HCT116 (cell line): ENCODE data around the gene ATOH8. TPM values are rescaled to one million over a fixed set of nuclear protein-coding genes. Genes with fewer than 3 reads are reported as not detected.

Experiments used
- ATAC-seq: fragments of 200-7000 bp; cut with Tn5 transposase; 2 replicates; pipeline ENCODE4 v1.9.1; 2020; ENCODE audit warnings: mild to moderate bottlenecking, moderate library complexity
- BruUV-seq: library from RNA; stranded (reverse); fragments of 400-500 nt; replicated peaks from 2 replicates; lab custom pipeline; 2021; lab: Mats Ljungman, UMichigan
- CTCF ChIA-PET: fragments of 300-600 bp; sonication (Branson Sonifier 250); formaldehyde crosslinking; loops from one replicate; lab custom pipeline; 2021; ENCODE audit warnings: antibody characterized with exemption; lab: Charles Lee
- POLR2A ChIA-PET: fragments of 300-600, 350-600 bp; sonication (Branson Sonifier 250); formaldehyde crosslinking; loops from one replicate; lab custom pipeline; 2021; ENCODE audit warnings: antibody characterized with exemption; lab: Charles Lee
- RAD21 ChIA-PET, 2 experiments: fragments of 300-600 bp; sonication (Branson Sonifier 250); formaldehyde crosslinking; loops; one replicate each; lab custom pipeline; 2023; ENCODE audit warnings: low total read pairs in 2 of 2; ENCODE audit not compliant: uncharacterized antibody in 2 of 2, unreplicated experiment in 2 of 2, low non-redundant PET in 1 of 2; lab: Charles Lee
- DNase-seq: peaks from one replicate; pipeline ENCODE4 v3.0.0-alpha.2; 2010; ENCODE audit warnings: low read depth, low spot score
- H2AFZ ChIP-seq: fragments of 200-600 bp; shearing (Covaris generic), sonication (generic); 2 replicates; pipeline ENCODE4 v1.6.1; 2017; ENCODE audit warnings: low read depth, mixed run types, mixed read lengths, antibody characterized with exemption, low read length; ENCODE audit not compliant: poor library complexity, severe bottlenecking
- H3K27ac ChIP-seq: 2 replicates; pipeline ENCODE4 v1.5.1; 2012; ENCODE audit warnings: low read depth, low read length
- H3K27me3 ChIP-seq: fragments of 200-600 bp; sonication (generic); 2 replicates; pipeline ENCODE4 v1.6.1; 2016; ENCODE audit warnings: mixed run types, low read length, mixed read lengths; ENCODE audit not compliant: insufficient read depth
- H3K36me3 ChIP-seq, 2 experiments: fragments of 200-500 bp in 1 of 2; fragments of 200-600 bp in 1 of 2; sonication (Bioruptor generic) in 1 of 2; sonication (generic) in 1 of 2; 2 replicates each; pipeline versions ENCODE4 v1.5.1 to v1.6.1; 2014 to 2016; ENCODE audit warnings: low read length in 2 of 2, inconsistent platforms in 1 of 2, mixed read lengths in 1 of 2, mixed run types in 1 of 2; ENCODE audit not compliant: insufficient read depth in 2 of 2, control insufficient read depth in 1 of 2
- H3K4me1 ChIP-seq, 2 experiments: fragments of 200-600 bp in 1 of 2; sonication (generic) in 1 of 2; 2 replicates each; pipeline versions ENCODE4 v1.5.1 to v1.6.1; 2012 to 2017; ENCODE audit warnings: low read length in 2 of 2, inconsistent platforms in 1 of 2, mild to moderate bottlenecking in 1 of 2, mixed read lengths in 1 of 2, mixed run types in 1 of 2, moderate library complexity in 1 of 2; ENCODE audit not compliant: insufficient read depth in 2 of 2, control insufficient read depth in 1 of 2
- H3K4me2 ChIP-seq: fragments of 200-600 bp; sonication (generic); 2 replicates; pipeline ENCODE4 v1.6.1; 2017; ENCODE audit warnings: mixed run types, low read length, mixed read lengths
- H3K4me3 ChIP-seq, 2 experiments: fragments of 200-600 bp in 1 of 2; sonication (generic) in 1 of 2; replicated peaks in 1 of 2; 2 replicates each; pipeline ENCODE4 v1.5.1; 2011 to 2016; ENCODE audit warnings: low read length in 2 of 2, control low read depth in 1 of 2, low read depth in 1 of 2, mild to moderate bottlenecking in 1 of 2, mixed read lengths in 1 of 2, mixed run types in 1 of 2
- H3K79me2 ChIP-seq: fragments of 200-600 bp; sonication (generic); 2 replicates; pipeline ENCODE4 v1.6.1; 2017; ENCODE audit warnings: mild to moderate bottlenecking, mixed run types, low read length, moderate library complexity, mixed read lengths; ENCODE audit not compliant: insufficient read depth
- H3K9ac ChIP-seq: fragments of 200-600 bp; sonication (generic); 2 replicates; pipeline ENCODE4 v1.6.1; 2016; ENCODE audit warnings: low read length, mixed read lengths
- H3K9me2 ChIP-seq: fragments of 200-600 bp; sonication (generic), shearing (Covaris generic); 2 replicates; pipeline ENCODE4 v1.6.1; 2017; ENCODE audit warnings: mixed run types, mild to moderate bottlenecking, moderate library complexity; ENCODE audit not compliant: insufficient read depth
- H3K9me3 ChIP-seq, 2 experiments: fragments of 200-500 bp in 1 of 2; fragments of 200-600 bp in 1 of 2; sonication (Bioruptor generic) in 1 of 2; sonication (generic) in 1 of 2; 2 replicates each; pipeline ENCODE4 v1.6.1; 2014 to 2017; ENCODE audit warnings: low read length in 2 of 2, mixed read lengths in 2 of 2, inconsistent platforms in 1 of 2, low read depth in 1 of 2, mild to moderate bottlenecking in 1 of 2, mixed run types in 1 of 2, moderate library complexity in 1 of 2; ENCODE audit not compliant: control insufficient read depth in 1 of 2, insufficient read depth in 1 of 2
- H4K20me1 ChIP-seq: fragments of 200-600 bp; sonication (generic), shearing (Covaris generic); 2 replicates; pipeline ENCODE4 v1.6.1; 2017; ENCODE audit warnings: mixed run types, mild to moderate bottlenecking, moderate library complexity; ENCODE audit not compliant: insufficient read depth
- CBX3 ChIP-seq: IDR thresholded peaks from 2 replicates; pipeline ENCODE4 v1.6.1; 2012; ENCODE audit warnings: low read depth
- CEBPB ChIP-seq: IDR thresholded peaks from 2 replicates; pipeline ENCODE4 v1.6.1; 2012; ENCODE audit warnings: low read depth
- EGR1 ChIP-seq: IDR thresholded peaks from 2 replicates; pipeline ENCODE4 v1.6.1; 2012; ENCODE audit warnings: low read depth
- EZH2 ChIP-seq: fragments of 200-600 bp; sonication (generic); IDR thresholded peaks from 2 replicates; pipeline ENCODE4 v1.6.1; 2017; ENCODE audit warnings: antibody characterized with exemption, mixed run types
- EZH2phosphoT487 ChIP-seq: fragments of 200-600 bp; IDR thresholded peaks from 2 replicates; pipeline ENCODE4 v1.6.1; 2018; ENCODE audit warnings: antibody characterized with exemption, borderline replicate concordance
- FOSL1 ChIP-seq: IDR thresholded peaks from 2 replicates; pipeline ENCODE4 v1.6.1; 2012; ENCODE audit warnings: low read depth
- JUND ChIP-seq: IDR thresholded peaks from 2 replicates; pipeline ENCODE4 v1.6.1; 2012
- POLR2A ChIP-seq: IDR thresholded peaks from 2 replicates; pipeline ENCODE4 v1.7.0; 2011; ENCODE audit warnings: borderline replicate concordance; ENCODE audit not compliant: insufficient read depth, insufficient read length; ENCODE audit errors: extremely low read depth
- RAD21 ChIP-seq: IDR thresholded peaks from 2 replicates; pipeline ENCODE4 v1.6.1; 2012; ENCODE audit warnings: low read depth, mild to moderate bottlenecking
- SIN3A ChIP-seq: IDR thresholded peaks from 2 replicates; pipeline ENCODE4 v1.6.1; 2012; ENCODE audit warnings: low read depth
- SP1 ChIP-seq: IDR thresholded peaks from 2 replicates; pipeline ENCODE4 v1.6.1; 2012; ENCODE audit warnings: low read depth
- SRF ChIP-seq: IDR thresholded peaks from 2 replicates; pipeline ENCODE4 v1.6.1; 2012; ENCODE audit warnings: low read depth
- TCF7L2 ChIP-seq: IDR thresholded peaks from 2 replicates; pipeline ENCODE4 v1.7.0; 2011; ENCODE audit warnings: borderline replicate concordance, inconsistent platforms; ENCODE audit not compliant: insufficient read depth, insufficient read length; ENCODE audit errors: extremely low read depth
- YY1 ChIP-seq: IDR thresholded peaks from 2 replicates; pipeline ENCODE4 v1.6.1; 2011; ENCODE audit warnings: low read length, low read depth, moderate library complexity, mild to moderate bottlenecking; ENCODE audit not compliant: insufficient replicate concordance; ENCODE audit errors: extremely low read depth
- ZFX ChIP-seq: fragments of 450-650 bp; IDR thresholded peaks from 2 replicates; pipeline ENCODE4 v1.6.1; 2017
- ZNF274 ChIP-seq: fragments of 200-500 bp; sonication (Bioruptor generic); IDR thresholded peaks from 2 replicates; pipeline ENCODE4 v1.6.1; 2014; ENCODE audit warnings: mild to moderate bottlenecking, low read depth, low read length, inconsistent platforms
- intact Hi-C: fragments of 100-400 bp; cut with micrococcal nuclease; formaldehyde crosslinking; loops from 2 replicates; pipeline ENCODE4 v1.10.0; 2022
- total RNA-seq: library from RNA; stranded (reverse); gene quantifications from one replicate; pipeline ENCODE4 v1.2.1, GENCODE V29; 2021; ENCODE audit not compliant: unreplicated experiment
- TF ChIP-seq, protein P1 (sequence below): IDR thresholded peaks from 2 replicates; pipeline ENCODE4 v1.6.1; 2012; ENCODE audit warnings: low read depth
- TF ChIP-seq, protein P2 (sequence below): IDR thresholded peaks from 2 replicates; pipeline ENCODE4 v1.6.1; 2011; ENCODE audit warnings: mild to moderate bottlenecking, low read length, moderate library complexity; ENCODE audit not compliant: insufficient replicate concordance; ENCODE audit errors: extremely low read depth
- TF ChIP-seq, protein P3 (sequence below): IDR thresholded peaks from 2 replicates; pipeline ENCODE4 v1.6.1; 2012

ATOH8 gene
- total RNA-seq, 1 experiment from 2014 or later: 0.74 TPM

DNA sequence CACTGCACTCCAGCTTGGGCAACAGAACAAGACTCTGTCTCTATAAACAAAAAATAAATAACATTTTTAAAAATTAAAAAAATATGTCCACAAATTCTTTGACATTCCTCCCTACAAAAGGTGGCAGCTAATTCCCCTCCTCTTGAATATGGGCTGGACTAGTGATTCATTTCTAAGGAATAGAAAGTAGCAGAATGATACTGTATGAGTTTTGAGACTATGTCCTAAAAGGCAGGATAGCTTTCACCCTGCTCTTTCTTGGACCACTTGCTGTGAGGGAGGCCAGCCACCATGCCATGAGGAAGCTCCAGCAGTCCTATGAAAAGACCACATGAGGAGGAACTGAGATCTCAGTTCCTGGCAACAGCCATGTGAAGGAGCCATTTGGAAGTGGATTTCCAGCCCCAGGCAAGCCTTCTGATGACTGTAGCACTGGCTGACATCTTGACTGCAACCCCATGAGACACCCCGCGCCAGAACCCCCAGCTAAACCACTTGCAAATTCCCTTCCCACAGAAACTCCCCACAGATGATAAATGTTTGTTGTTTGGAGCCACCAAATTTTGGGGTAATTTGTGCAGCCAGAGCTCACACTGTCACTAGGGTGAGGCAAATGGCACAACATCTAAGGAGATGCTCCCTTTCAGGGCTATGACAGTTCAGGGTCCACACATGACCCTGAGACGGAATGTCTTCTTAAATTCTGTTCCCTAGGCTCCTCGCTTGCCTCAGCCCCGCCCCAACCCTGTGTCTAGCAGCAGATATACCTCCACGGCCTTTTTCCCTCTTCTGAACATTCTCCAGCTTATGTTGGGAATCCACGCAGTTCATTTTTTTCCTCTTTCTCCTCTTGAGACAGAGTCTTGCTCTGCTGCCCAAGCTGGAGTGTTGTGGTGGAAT is 17.1 kb upstream of the ATOH8 start:
- H3K4me1 ChIP-seq: peaks cover 11 to 12% of the 10 kb centered on the region in 2 experiments
- CTCF ChIA-PET: interaction anchor here (0.9 to 1.3 kb wide), 2 partner anchors 8 to 14 kb away, joined by 3 to 5 read pairs; no protein-coding TSS in a partner anchor
- H3K4me3 ChIP-seq: no peak overlapping the region
- no peaks in the 10 kb centered on the region for H3K9me3 ChIP-seq
- RAD21 ChIA-PET: no interaction called here
- H4K20me1 ChIP-seq: no peaks in the 10 kb centered on the region
- H2AFZ ChIP-seq: no peak overlapping the region
- no peak overlapping the region; the same call in 1 of the 2 replicates for H3K27ac ChIP-seq
- DNase-seq (no peak), ATAC-seq (no peak)
- intact Hi-C loops: no loop called here
- H3K36me3 ChIP-seq: no peaks in the 10 kb centered on the region
- H3K79me2 ChIP-seq: no peaks in the 10 kb centered on the region
- no peak for TF ChIP-seq ZFX
- TF ChIP-seq EZH2: no peak
- no peak for TF ChIP-seq CBX3
- TF ChIP-seq SRF: no peak
- no peak for TF ChIP-seq RAD21
- TF ChIP-seq EGR1: no peak
- TF ChIP-seq, protein P1, sequence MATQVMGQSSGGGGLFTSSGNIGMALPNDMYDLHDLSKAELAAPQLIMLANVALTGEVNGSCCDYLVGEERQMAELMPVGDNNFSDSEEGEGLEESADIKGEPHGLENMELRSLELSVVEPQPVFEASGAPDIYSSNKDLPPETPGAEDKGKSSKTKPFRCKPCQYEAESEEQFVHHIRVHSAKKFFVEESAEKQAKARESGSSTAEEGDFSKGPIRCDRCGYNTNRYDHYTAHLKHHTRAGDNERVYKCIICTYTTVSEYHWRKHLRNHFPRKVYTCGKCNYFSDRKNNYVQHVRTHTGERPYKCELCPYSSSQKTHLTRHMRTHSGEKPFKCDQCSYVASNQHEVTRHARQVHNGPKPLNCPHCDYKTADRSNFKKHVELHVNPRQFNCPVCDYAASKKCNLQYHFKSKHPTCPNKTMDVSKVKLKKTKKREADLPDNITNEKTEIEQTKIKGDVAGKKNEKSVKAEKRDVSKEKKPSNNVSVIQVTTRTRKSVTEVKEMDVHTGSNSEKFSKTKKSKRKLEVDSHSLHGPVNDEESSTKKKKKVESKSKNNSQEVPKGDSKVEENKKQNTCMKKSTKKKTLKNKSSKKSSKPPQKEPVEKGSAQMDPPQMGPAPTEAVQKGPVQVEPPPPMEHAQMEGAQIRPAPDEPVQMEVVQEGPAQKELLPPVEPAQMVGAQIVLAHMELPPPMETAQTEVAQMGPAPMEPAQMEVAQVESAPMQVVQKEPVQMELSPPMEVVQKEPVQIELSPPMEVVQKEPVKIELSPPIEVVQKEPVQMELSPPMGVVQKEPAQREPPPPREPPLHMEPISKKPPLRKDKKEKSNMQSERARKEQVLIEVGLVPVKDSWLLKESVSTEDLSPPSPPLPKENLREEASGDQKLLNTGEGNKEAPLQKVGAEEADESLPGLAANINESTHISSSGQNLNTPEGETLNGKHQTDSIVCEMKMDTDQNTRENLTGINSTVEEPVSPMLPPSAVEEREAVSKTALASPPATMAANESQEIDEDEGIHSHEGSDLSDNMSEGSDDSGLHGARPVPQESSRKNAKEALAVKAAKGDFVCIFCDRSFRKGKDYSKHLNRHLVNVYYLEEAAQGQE: no peak
- TF ChIP-seq TCF7L2: no peak
- TF ChIP-seq FOSL1: no peak
- TF ChIP-seq CEBPB: no peak
- TF ChIP-seq, protein P2, sequence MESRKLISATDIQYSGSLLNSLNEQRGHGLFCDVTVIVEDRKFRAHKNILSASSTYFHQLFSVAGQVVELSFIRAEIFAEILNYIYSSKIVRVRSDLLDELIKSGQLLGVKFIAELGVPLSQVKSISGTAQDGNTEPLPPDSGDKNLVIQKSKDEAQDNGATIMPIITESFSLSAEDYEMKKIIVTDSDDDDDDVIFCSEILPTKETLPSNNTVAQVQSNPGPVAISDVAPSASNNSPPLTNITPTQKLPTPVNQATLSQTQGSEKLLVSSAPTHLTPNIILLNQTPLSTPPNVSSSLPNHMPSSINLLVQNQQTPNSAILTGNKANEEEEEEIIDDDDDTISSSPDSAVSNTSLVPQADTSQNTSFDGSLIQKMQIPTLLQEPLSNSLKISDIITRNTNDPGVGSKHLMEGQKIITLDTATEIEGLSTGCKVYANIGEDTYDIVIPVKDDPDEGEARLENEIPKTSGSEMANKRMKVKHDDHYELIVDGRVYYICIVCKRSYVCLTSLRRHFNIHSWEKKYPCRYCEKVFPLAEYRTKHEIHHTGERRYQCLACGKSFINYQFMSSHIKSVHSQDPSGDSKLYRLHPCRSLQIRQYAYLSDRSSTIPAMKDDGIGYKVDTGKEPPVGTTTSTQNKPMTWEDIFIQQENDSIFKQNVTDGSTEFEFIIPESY: no peak
- TF ChIP-seq YY1: no peak
- TF ChIP-seq, protein P3, sequence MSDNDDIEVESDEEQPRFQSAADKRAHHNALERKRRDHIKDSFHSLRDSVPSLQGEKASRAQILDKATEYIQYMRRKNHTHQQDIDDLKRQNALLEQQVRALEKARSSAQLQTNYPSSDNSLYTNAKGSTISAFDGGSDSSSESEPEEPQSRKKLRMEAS: no peak
- no peak for TF ChIP-seq EZH2phosphoT487
- no peak for TF ChIP-seq POLR2A
- no peak for TF ChIP-seq JUND
- no peak for TF ChIP-seq SP1
- TF ChIP-seq ZNF274: no peak
- no peak for TF ChIP-seq SIN3A
- BruUV-seq: no TSS peak
- POLR2A ChIA-PET: no interaction called here
- H3K9me2 ChIP-seq: no peaks in the 10 kb centered on the region
- H3K27me3 ChIP-seq: no peaks in the 10 kb centered on the region
- no peak overlapping the region for H3K4me2 ChIP-seq
- no peak overlapping the region for H3K9ac ChIP-seq
